KMS-11 (cell line): ENCODE measurements around the gene HDAC7.

Experiments
- H2AFZ ChIP-seq: fragments of 200-600 bp; sonication (generic); 2 replicates; pipeline ENCODE4 v1.6.1; 2016; ENCODE audit warnings: antibody characterized with exemption, mixed run types, low read depth
- H3K27ac ChIP-seq: fragments of 200-600 bp; sonication (generic); 2 replicates; pipeline ENCODE4 v1.6.1; 2016; ENCODE audit warnings: mild to moderate bottlenecking, mixed run types
- H3K27me3 ChIP-seq: fragments of 200-600 bp; sonication (generic); 2 replicates; pipeline ENCODE4 v1.6.1; 2017; ENCODE audit warnings: mild to moderate bottlenecking, low read depth, mixed run types, moderate library complexity; ENCODE audit not compliant: insufficient read depth
- H3K36me3 ChIP-seq: fragments of 200-600 bp; sonication (generic); 2 replicates; pipeline ENCODE4 v1.6.1; 2017; ENCODE audit warnings: mild to moderate bottlenecking, mixed run types; ENCODE audit not compliant: insufficient read depth
- H3K4me1 ChIP-seq: fragments of 200-600 bp; sonication (generic); 2 replicates; pipeline ENCODE4 v1.6.1; 2016; ENCODE audit warnings: mild to moderate bottlenecking, low read depth, mixed run types; ENCODE audit not compliant: poor library complexity, severe bottlenecking
- H3K4me2 ChIP-seq: fragments of 200-600 bp; sonication (generic); 2 replicates; pipeline ENCODE4 v1.7.0; 2016; ENCODE audit warnings: mild to moderate bottlenecking, mixed run types
- H3K4me3 ChIP-seq: fragments of 200-600 bp; sonication (generic); IDR thresholded peaks from 2 replicates; pipeline ENCODE4 v1.6.1; 2017; ENCODE audit warnings: low read depth, low read length, mixed read lengths; ENCODE audit not compliant: insufficient read depth
- H3K79me2 ChIP-seq: fragments of 200-600 bp; sonication (generic); 2 replicates; pipeline ENCODE4 v1.6.1; 2016; ENCODE audit warnings: low read depth, mixed run types; ENCODE audit not compliant: insufficient read depth
- H3K9ac ChIP-seq: fragments of 200-600 bp; sonication (generic); 2 replicates; pipeline ENCODE4 v1.6.1; 2016; ENCODE audit warnings: mild to moderate bottlenecking, mixed run types
- H4K20me1 ChIP-seq: fragments of 200-600 bp; sonication (generic); 2 replicates; pipeline ENCODE4 v1.6.1; 2016; ENCODE audit warnings: mild to moderate bottlenecking, mixed run types; ENCODE audit not compliant: insufficient read depth
- TF ChIP-seq, protein P1 (sequence below): fragments of 200-600 bp; sonication (generic); conservative IDR thresholded peaks from 2 replicates; pipeline ENCODE4 v1.6.1; 2017; ENCODE audit warnings: low read depth, mild to moderate bottlenecking, antibody characterized with exemption, low read length, moderate library complexity, mixed read lengths

The HDAC7 gene

DNA sequence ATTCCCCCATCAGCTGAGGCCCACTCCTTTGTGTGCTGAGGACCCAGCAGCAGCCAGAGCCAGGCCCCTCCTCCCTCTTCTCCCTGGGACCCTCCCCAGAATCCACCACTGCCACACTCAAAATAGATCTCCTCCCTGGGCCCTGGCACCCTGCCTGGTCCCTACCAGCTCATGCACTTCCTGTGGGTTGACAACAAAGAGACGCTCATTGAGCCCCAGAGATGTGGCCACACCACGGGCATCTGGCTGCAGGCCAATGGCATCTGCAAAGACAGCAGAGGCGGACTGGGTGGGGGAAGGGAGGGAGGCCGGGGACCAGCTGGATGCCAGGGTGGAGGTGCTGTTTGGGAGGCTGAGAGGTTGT lies 78.4 kb downstream of the HDAC7 start:
- TF ChIP-seq, protein P1, sequence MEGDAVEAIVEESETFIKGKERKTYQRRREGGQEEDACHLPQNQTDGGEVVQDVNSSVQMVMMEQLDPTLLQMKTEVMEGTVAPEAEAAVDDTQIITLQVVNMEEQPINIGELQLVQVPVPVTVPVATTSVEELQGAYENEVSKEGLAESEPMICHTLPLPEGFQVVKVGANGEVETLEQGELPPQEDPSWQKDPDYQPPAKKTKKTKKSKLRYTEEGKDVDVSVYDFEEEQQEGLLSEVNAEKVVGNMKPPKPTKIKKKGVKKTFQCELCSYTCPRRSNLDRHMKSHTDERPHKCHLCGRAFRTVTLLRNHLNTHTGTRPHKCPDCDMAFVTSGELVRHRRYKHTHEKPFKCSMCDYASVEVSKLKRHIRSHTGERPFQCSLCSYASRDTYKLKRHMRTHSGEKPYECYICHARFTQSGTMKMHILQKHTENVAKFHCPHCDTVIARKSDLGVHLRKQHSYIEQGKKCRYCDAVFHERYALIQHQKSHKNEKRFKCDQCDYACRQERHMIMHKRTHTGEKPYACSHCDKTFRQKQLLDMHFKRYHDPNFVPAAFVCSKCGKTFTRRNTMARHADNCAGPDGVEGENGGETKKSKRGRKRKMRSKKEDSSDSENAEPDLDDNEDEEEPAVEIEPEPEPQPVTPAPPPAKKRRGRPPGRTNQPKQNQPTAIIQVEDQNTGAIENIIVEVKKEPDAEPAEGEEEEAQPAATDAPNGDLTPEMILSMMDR, result no peak
- Histone ChIP-seq H3K27ac (peak overlapping the region; percentile 74), H3K9ac (peak overlapping the region; percentile 54; the same call in 1 of the 2 replicates), H4K20me1 (no peaks in the 10 kb centered on the region), H3K4me1 (peaks cover 53% of the 10 kb centered on the region), H3K4me2 (peak overlapping the region; percentile 100), H3K27me3 (no peaks in the 10 kb centered on the region), H3K79me2 (no peaks in the 10 kb centered on the region), H3K4me3 (no peak overlapping the region), H2AFZ (peak overlapping the region; percentile 64; the same call in 1 of the 2 replicates), H3K36me3 (no peaks in the 10 kb centered on the region)

DNA sequence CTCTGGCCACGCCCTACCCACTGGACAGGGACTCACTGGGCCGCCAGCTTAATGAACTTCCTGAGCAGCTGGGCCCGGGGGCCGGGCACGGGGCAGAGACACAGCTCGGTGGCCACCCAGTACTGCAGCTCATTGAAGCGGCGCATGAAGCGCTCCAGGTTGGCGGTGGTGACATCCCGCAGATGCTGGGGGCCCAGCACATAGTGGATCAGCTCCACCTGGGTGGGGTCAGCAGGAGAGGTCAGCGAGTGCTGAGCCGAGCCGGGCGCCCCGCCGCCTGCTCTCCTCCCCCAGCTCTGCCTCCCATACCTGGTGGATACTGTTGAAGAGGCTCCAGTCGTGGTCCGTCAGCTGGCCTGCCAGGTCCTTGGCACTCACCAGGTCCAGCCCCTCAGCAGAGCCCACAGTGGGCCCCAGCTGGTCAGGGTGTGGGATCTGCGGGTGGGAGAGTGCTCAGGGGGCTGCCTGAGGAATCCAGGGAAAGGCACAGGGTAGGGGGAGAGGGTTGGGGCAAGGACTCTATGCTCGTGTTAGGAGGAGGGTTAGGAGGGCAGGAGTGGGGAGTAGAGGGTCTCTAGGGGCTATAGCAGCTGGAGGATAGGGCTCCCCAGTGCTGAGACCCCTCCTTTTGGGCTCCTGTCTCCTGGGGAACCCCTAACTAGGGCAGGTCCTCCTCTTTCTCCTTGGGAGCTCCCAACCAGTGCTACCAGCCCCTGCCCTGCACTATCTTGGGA lies 78.9 kb downstream of the HDAC7 start:
- no peaks in the 10 kb centered on the region for H4K20me1 ChIP-seq
- peak overlapping the region; percentile 74 for H3K27ac ChIP-seq
- peaks cover 53% of the 10 kb centered on the region for H3K4me1 ChIP-seq
- H2AFZ ChIP-seq, result peak overlapping the region; percentile 64
- no peaks in the 10 kb centered on the region for H3K79me2 ChIP-seq
- peak overlapping the region; percentile 54; the same call in 1 of the 2 replicates for H3K9ac ChIP-seq
- no peaks in the 10 kb centered on the region for H3K36me3 ChIP-seq
- H3K27me3 ChIP-seq, result no peaks in the 10 kb centered on the region
- peak overlapping the region; percentile 100 for H3K4me2 ChIP-seq
- H3K4me3 ChIP-seq, result no peak overlapping the region
- TF ChIP-seq, protein P1, result no peak; the same call in 1 of the 2 replicates

DNA sequence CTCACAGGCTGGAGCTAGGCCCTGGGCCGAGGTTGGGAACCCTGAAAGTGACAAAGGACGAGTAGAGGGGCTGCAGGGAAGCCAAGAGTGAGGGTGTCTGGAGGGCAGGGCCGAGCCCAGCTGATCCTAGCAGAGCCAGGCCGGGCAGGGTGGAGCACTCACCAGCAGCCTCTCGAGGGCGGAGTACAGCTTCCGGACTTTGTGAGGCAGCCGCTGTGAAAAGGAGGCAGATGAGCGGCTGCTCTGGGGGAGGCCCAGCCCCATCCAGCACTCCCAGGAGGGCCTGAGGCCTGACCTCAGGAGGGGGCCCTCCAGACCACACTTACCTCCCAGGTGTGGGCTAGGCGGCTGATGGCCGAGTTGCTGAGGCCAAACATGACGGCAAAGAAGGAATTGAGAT lies 79.7 kb downstream of the HDAC7 start:
- Histone ChIP-seq H4K20me1 (no peaks in the 10 kb centered on the region), H2AFZ (peak overlapping the region; percentile 64; the same call in 1 of the 2 replicates), H3K4me1 (peaks cover 53% of the 10 kb centered on the region), H3K4me2 (peak overlapping the region; percentile 100), H3K27ac (peak overlapping the region; percentile 74), H3K27me3 (no peaks in the 10 kb centered on the region), H3K36me3 (no peaks in the 10 kb centered on the region), H3K4me3 (no peak overlapping the region), H3K9ac (peak overlapping the region; percentile 54; the same call in 1 of the 2 replicates), H3K79me2 (no peaks in the 10 kb centered on the region)
- TF ChIP-seq, protein P1, result no peak

DNA sequence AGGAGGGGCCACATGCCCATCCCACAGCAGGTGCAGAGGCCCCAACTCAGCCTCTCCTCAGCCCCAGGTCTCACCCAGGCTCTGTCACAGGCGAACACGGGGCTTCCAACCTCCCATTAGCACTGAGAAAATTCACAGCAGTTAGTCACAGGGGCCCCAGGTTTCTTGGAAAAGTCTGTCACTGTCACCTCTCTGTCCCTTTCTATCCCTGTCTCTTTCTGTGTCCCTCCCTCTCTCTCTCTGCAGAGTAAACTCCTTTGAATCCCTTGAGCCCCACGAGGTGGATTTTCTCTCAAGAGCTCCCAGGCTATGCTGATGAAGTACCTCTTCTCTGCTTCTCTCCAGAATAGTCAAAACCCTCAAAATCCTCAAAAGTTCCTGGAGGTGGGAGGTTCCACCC lies 80.4 kb downstream of the HDAC7 start:
- Histone ChIP-seq H3K36me3 (no peaks in the 10 kb centered on the region), H4K20me1 (no peaks in the 10 kb centered on the region), H3K27ac (peak overlapping the region; percentile 74; the same call in 1 of the 2 replicates), H3K79me2 (no peaks in the 10 kb centered on the region), H3K27me3 (no peaks in the 10 kb centered on the region), H3K4me1 (peaks cover 51% of the 10 kb centered on the region), H3K9ac (peak overlapping the region; percentile 7; the same call in 1 of the 2 replicates), H3K4me3 (no peak overlapping the region), H3K4me2 (peak overlapping the region; percentile 100), H2AFZ (no peak overlapping the region; the same call in 1 of the 2 replicates)
- TF ChIP-seq, protein P1, result no peak
